ENCODE data around the gene ANKMY1.

ANKMY1 gene

DNA sequence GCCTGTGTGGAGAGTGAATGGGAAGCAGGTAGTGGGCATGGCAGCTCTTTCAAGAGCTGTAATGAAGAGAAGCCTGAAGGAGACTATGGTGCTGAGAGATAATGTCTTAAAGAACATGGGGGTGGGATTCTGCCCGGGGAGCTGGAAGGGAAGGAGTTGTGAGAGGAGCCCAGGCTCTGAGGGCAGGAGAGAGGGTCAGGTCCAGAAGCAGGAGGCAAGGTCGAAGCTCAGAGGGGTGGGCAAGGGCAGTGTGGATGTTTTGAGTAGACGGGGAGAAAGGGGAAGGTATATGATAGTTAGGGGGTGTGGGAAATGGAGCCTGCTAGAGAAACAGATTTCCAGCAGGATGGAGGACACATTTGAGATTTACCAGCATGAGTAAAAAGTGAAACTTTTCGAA, 30.9 kb upstream of the ANKMY1 start:
- TF ChIP-seq POLR2A (IDR thresholded peaks at IDR 0.05; ENCODE audit: extremely low read depth, insufficient read length) (no peak), MYC (IDR thresholded peaks at IDR 0.05; ENCODE audit: low read depth, low read length) (no peak)
- TF ChIP-seq, protein P1, sequence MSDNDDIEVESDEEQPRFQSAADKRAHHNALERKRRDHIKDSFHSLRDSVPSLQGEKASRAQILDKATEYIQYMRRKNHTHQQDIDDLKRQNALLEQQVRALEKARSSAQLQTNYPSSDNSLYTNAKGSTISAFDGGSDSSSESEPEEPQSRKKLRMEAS (IDR thresholded peaks at IDR 0.05; ENCODE audit: low read depth, low read length) = no peak
- TF ChIP-seq, protein P2, sequence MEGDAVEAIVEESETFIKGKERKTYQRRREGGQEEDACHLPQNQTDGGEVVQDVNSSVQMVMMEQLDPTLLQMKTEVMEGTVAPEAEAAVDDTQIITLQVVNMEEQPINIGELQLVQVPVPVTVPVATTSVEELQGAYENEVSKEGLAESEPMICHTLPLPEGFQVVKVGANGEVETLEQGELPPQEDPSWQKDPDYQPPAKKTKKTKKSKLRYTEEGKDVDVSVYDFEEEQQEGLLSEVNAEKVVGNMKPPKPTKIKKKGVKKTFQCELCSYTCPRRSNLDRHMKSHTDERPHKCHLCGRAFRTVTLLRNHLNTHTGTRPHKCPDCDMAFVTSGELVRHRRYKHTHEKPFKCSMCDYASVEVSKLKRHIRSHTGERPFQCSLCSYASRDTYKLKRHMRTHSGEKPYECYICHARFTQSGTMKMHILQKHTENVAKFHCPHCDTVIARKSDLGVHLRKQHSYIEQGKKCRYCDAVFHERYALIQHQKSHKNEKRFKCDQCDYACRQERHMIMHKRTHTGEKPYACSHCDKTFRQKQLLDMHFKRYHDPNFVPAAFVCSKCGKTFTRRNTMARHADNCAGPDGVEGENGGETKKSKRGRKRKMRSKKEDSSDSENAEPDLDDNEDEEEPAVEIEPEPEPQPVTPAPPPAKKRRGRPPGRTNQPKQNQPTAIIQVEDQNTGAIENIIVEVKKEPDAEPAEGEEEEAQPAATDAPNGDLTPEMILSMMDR (IDR thresholded peaks at IDR 0.05; ENCODE audit: low read depth, low read length) = no peak
- H3K4me3 ChIP-seq (ENCODE audit: low read depth, low read length) = no peak overlapping the region
- no peak for DNase-seq (ENCODE audit: low read depth)

DNA sequence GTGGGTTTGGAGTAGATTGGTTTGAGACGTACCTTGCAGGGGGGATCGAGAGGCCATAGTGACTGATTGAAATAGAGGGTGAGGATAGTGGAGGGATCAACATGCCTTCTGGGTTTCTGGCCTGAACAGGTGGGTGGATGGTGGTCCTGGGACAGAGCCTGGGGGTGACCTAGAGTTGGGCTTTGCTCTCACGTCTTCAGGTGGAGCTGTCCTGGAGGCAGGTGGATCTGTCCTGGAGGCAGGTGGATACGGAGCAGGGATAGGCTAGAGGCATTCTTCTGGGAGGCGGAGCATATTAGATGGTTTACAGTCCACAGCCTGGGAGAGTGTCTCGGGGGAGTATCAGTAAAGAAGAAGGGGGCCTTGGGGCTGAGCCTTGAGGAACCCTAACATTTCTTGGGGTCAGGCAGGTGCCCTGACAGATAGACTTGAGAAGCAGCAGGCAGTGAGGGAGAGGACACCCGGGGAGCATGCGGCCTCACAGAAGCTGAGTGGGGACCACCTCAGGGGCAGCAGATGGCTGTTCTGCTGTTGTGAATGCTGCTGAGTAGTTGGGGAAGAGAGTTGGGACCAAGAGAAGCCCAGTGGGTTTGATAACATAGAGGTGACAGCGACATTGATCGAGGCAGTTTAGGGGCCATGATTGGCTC, 30.3 kb upstream of the ANKMY1 start:
- no peak for TF ChIP-seq MYC (IDR thresholded peaks at IDR 0.05; ENCODE audit: low read depth, low read length)
- TF ChIP-seq, protein P1 (IDR thresholded peaks at IDR 0.05; ENCODE audit: low read depth, low read length) = no peak
- TF ChIP-seq, protein P2 (IDR thresholded peaks at IDR 0.05; ENCODE audit: low read depth, low read length) = no peak
- peak overlapping the region; percentile 71 for H3K4me3 ChIP-seq (ENCODE audit: low read depth, low read length)
- no peak for DNase-seq (ENCODE audit: low read depth)

DNA sequence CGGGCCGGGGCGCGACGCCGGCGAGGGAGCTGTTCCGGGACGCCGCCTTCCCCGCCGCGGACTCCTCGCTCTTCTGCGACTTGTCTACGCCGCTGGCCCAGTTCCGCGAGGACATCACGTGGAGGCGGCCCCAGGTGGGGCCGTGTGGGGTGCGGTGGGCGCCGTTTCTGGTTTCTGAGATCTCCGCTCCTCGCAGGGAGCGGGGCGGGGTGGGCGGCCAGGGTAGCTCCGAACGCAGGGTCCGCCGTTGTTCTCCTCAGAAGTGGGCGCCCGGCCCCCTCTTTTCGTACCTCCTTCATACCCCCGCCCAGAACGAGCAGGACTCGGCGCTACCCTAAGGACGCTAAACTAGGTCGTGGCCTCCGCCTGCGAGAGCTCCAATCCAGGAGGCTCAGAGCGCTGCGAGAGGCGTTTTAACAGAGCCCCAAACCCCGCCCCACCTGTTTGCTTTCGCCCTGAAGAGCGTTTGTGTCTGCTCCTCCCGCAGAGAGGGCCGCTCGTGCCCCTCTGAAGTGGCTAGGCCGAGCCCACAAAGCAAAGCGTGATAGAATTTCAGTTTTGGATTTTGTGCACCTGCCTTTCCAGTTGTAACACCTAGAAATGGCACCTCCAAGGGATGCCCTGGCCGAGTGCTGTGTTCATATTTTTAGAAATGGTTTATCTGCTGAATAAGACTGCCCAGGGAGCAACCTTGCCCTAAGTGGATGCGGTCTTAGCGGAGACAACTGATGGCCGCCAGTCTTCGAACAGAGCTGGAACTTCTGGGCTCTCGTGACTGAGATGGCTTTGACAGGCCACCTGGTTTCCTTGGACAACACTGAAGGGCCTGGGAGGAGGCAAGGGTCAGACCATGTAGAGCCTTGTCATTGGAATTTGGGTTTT, 29.4 kb upstream of the ANKMY1 start:
- TF ChIP-seq, protein P1 (IDR thresholded peaks at IDR 0.05; ENCODE audit: low read depth, low read length) = no peak
- TF ChIP-seq MYC (IDR thresholded peaks at IDR 0.05; ENCODE audit: low read depth, low read length) = no peak
- TF ChIP-seq POLR2A (IDR thresholded peaks at IDR 0.05; ENCODE audit: extremely low read depth, insufficient read length) = no peak
- TF ChIP-seq, protein P2 (IDR thresholded peaks at IDR 0.05; ENCODE audit: low read depth, low read length) = no peak
- peak overlapping the region; percentile 71 for H3K4me3 ChIP-seq (ENCODE audit: low read depth, low read length)
- peak; percentile 65 for DNase-seq (ENCODE audit: low read depth)

DNA sequence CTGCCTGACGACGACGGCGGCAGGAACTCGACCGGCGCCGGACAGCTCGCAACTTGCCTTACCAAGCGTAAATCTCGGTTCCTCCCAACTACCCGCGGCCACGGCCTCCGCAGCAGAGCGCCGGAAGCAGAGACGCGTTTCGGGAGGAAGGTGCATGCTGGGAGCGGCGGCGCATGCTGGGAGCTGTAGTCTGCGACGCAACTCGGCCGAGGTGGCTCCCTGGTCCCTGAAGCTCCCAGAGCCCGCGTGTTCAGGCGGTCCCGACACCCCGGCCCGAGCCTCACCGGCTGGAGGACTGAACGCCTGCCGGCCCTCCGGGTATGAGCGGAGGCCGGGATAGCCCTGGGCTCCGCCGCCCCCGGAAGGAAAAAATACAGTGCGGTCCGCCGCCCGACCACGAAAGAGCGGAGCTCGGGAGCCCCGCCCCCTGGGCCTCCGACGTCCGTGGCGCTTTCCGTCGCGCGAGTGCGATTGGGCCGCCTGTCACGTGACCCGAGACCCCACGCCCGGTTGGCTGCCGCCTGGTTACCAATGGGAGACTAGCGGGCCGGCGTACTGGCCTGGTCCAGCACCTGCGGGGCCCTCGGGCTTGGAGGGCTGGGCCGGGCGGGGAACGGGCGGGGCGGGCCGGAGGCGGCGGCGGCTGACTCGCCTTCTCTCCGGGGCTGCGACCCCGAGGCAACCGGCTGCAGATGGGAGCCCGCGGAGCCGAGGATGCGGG, 28.6 kb upstream of the ANKMY1 start, which contains the start of gene CAPN10:
CAPN10 (plus strand) TSS at position 537 of the 721 bp plus-strand sequence; CDS start at position 715, 178 bp downstream.
- DNase-seq (ENCODE audit: low read depth) = peak; percentile 97
- H3K4me3 ChIP-seq (ENCODE audit: low read depth, low read length) = peak within 1 kb of the TSS; percentile 81
- TF ChIP-seq, protein P2 (IDR thresholded peaks at IDR 0.05; ENCODE audit: low read depth, low read length) = no peak
- TF ChIP-seq POLR2A (IDR thresholded peaks at IDR 0.05; ENCODE audit: extremely low read depth, insufficient read length) = no peak
- TF ChIP-seq MYC (IDR thresholded peaks at IDR 0.05; ENCODE audit: low read depth, low read length) = peak; percentile 84
- TF ChIP-seq, protein P1 (IDR thresholded peaks at IDR 0.05; ENCODE audit: low read depth, low read length) = peak; percentile 82

DNA sequence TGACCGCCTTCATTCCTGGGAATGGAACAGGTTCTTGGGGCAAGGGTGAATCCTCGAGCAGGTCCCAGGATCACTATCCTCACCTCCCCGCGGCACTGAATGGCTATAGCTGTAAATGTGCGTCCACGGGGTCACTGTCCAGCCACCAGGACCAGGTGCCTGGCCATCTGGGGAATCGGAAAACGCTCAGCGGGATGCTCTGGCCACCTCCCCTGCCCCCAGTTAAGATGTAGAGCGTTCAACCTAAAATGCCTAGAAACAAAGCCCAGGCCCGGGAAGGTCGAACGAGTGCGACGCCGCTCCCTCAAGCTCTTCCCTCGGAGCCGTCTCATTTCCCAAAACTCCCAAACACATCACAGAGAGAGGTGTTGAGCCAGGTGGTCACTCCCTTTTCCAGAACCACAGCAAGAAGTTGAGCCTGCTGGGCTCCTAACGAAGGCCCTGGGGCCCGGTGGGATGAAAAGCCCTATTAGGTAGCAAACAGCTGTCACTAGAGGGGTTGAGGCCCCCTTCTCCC, 28.0 kb upstream of the ANKMY1 start:
- peak overlapping the region; percentile 81 for H3K4me3 ChIP-seq (ENCODE audit: low read depth, low read length)
- DNase-seq (ENCODE audit: low read depth) = no peak
- TF ChIP-seq, protein P2 (IDR thresholded peaks at IDR 0.05; ENCODE audit: low read depth, low read length) = no peak
- TF ChIP-seq MYC (IDR thresholded peaks at IDR 0.05; ENCODE audit: low read depth, low read length) = no peak
- TF ChIP-seq, protein P1 (IDR thresholded peaks at IDR 0.05; ENCODE audit: low read depth, low read length) = no peak
- no peak for TF ChIP-seq POLR2A (IDR thresholded peaks at IDR 0.05; ENCODE audit: extremely low read depth, insufficient read length)

Measured in NB4 (cell line).